ENCODE results near the gene VSIG10L.

- no peak for TF ChIP-seq CTCF (IDR thresholded peaks at IDR 0.05)
- no peak for TF ChIP-seq POLR2AphosphoS5 (IDR thresholded peaks at IDR 0.05; ENCODE audit: low read depth, low read length)
- no peak for TF ChIP-seq SIN3A (IDR thresholded peaks at IDR 0.05; ENCODE audit: borderline replicate concordance, insufficient read depth, low read depth, low read length)
- no peak for TF ChIP-seq REST (IDR thresholded peaks at IDR 0.05; ENCODE audit: insufficient read depth in 1 of 2, low read depth in 2 of 2, low read length in 1 of 2)
- no peak for TF ChIP-seq TCF7L2 (IDR thresholded peaks at IDR 0.05; ENCODE audit: low read depth, low read length)
These were observed 40.7 kb downstream of the VSIG10L start for GRCh38 chr19:51301266-51301665.

Measured in Panc1 (cell line).